DMS79 (cell line): ENCODE results near the gene TMTC1.

ENCODE experiments used
- DNase-seq: peaks from one replicate; lab custom pipeline; 2025; lab: John Stamatoyannopoulos, UW

TMTC1 gene

GRCh38 chr12:29741342-29742241 is 42.1 kb downstream of the TMTC1 start:
- DNase-seq, result no peak

- no peak for DNase-seq
These were observed 44.3 kb downstream of the TMTC1 start for GRCh38 chr12:29739279-29739991.

- no peak for DNase-seq
These were observed 45.4 kb downstream of the TMTC1 start for GRCh38 chr12:29738365-29738764.

- no peak for DNase-seq
These were observed 46.1 kb downstream of the TMTC1 start for GRCh38 chr12:29737644-29738043.

GRCh38 chr12:29735604-29736003 is 48.1 kb downstream of the TMTC1 start:
- DNase-seq, result no peak

GRCh38 chr12:29734734-29735133 is 49.0 kb downstream of the TMTC1 start:
- no peak for DNase-seq

GRCh38 chr12:29734305-29734704 is 49.4 kb downstream of the TMTC1 start:
- no peak for DNase-seq

GRCh38 chr12:29733501-29733900 is 50.2 kb downstream of the TMTC1 start:
- DNase-seq, result no peak

- no peak for DNase-seq
These were observed 50.7 kb downstream of the TMTC1 start for GRCh38 chr12:29733060-29733459.

GRCh38 chr12:29732593-29732992 is 51.1 kb downstream of the TMTC1 start:
- no peak for DNase-seq

GRCh38 chr12:29732191-29732590 is 51.6 kb downstream of the TMTC1 start:
- no peak for DNase-seq

GRCh38 chr12:29731591-29731990 is 52.2 kb downstream of the TMTC1 start:
- DNase-seq, result no peak

- no peak for DNase-seq
These were observed 53.3 kb downstream of the TMTC1 start for GRCh38 chr12:29730481-29730880.

- DNase-seq, result no peak
These were observed 55.7 kb downstream of the TMTC1 start for GRCh38 chr12:29728030-29728429.

GRCh38 chr12:29726741-29727348 is 56.9 kb downstream of the TMTC1 start:
- DNase-seq, result no peak

GRCh38 chr12:29726321-29726692 is 57.4 kb downstream of the TMTC1 start:
- DNase-seq, result no peak

- no peak for DNase-seq
These were observed 58.0 kb downstream of the TMTC1 start for GRCh38 chr12:29725587-29726320.

- no peak for DNase-seq
These were observed 61.6 kb downstream of the TMTC1 start for GRCh38 chr12:29722164-29722563.

- no peak for DNase-seq
These were observed 64.4 kb downstream of the TMTC1 start for GRCh38 chr12:29719381-29719780.

GRCh38 chr12:29717540-29718100 is 66.1 kb downstream of the TMTC1 start:
- DNase-seq, result no peak

GRCh38 chr12:29714966-29715365 is 68.8 kb downstream of the TMTC1 start:
- no peak for DNase-seq

- no peak for DNase-seq
These were observed 70.0 kb downstream of the TMTC1 start for GRCh38 chr12:29713729-29714128.
